SK-N-SH (cell line): ENCODE data around the gene GRB7. TPM values are rescaled to one million over a fixed set of nuclear protein-coding genes. Genes with fewer than 3 reads are reported as not detected.

Source experiments
- CTCF ChIA-PET: fragments of 300-600, 350-600 bp; formaldehyde crosslinking; extraction: SDS; loops from one replicate; lab custom pipeline; 2021; lab: Yijun Ruan, JAX
- POLR2A ChIA-PET: fragments of 350-600 bp; sonication (Branson Sonifier 250); formaldehyde crosslinking; extraction: SDS; loops from one replicate; lab custom pipeline; 2020; ENCODE audit warnings: antibody characterized with exemption, inconsistent platforms; lab: Yijun Ruan, JAX
- DNase-seq: peaks from one replicate; pipeline ENCODE4 v3.0.0; 2012
- H2AFZ ChIP-seq: fragments of 200-600 bp; sonication (generic); 2 replicates; pipeline ENCODE4 v1.8.1; 2016; ENCODE audit warnings: antibody characterized with exemption, mild to moderate bottlenecking, low read depth
- H3F3A ChIP-seq: fragments of 200-600 bp; sonication (generic); replicated peaks from 2 replicates; pipeline ENCODE3; 2016; ENCODE audit warnings: antibody characterized with exemption, mild to moderate bottlenecking; ENCODE audit not compliant: insufficient read depth
- H3K27ac ChIP-seq, 2 experiments: fragments of 200-500 bp in 1 of 2; fragments of 200-600 bp in 1 of 2; sonication (Bioruptor generic) in 1 of 2; sonication (generic), shearing (Covaris generic) in 1 of 2; 2 replicates each; pipeline versions ENCODE4 v1.5.1 to v1.6.1; 2014 to 2016; ENCODE audit warnings: low read depth in 2 of 2, inconsistent platforms in 1 of 2, low read length in 1 of 2, mild to moderate bottlenecking in 1 of 2, mixed read lengths in 1 of 2
- H3K27me3 ChIP-seq: fragments of 200-600 bp; sonication (generic), shearing (Covaris generic); 2 replicates; pipeline ENCODE4 v1.6.1; 2016; ENCODE audit warnings: mixed run types; ENCODE audit not compliant: insufficient read depth
- H3K36me3 ChIP-seq, 2 experiments: fragments of 200-500 bp in 1 of 2; fragments of 200-600 bp in 1 of 2; sonication (Bioruptor generic) in 1 of 2; sonication (generic) in 1 of 2; replicated peaks in 1 of 2; 2 replicates each; pipeline versions ENCODE3 to v1.5.1; 2014 to 2016; ENCODE audit warnings: low read length in 1 of 2, mild to moderate bottlenecking in 1 of 2; ENCODE audit not compliant: insufficient read depth in 2 of 2, control insufficient read depth in 1 of 2
- H3K4me1 ChIP-seq, 2 experiments: fragments of 200-500 bp in 1 of 2; fragments of 200-600 bp in 1 of 2; sonication (Bioruptor generic) in 1 of 2; sonication (generic), shearing (Covaris generic) in 1 of 2; 2 replicates each; pipeline versions ENCODE4 v1.5.1 to v1.6.1; 2014 to 2016; ENCODE audit warnings: low read depth in 1 of 2, low read length in 1 of 2, mixed run types in 1 of 2; ENCODE audit not compliant: insufficient read depth in 2 of 2, control insufficient read depth in 1 of 2
- H3K4me2 ChIP-seq: fragments of 200-600 bp; sonication (generic), shearing (Covaris generic); 2 replicates; pipeline ENCODE4 v1.6.1; 2017; ENCODE audit warnings: mixed run types
- H3K4me3 ChIP-seq, 2 experiments: fragments of 200-500 bp in 1 of 2; fragments of 200-600 bp in 1 of 2; sonication (Bioruptor generic) in 1 of 2; sonication (generic), shearing (Covaris generic) in 1 of 2; 2 replicates each; pipeline versions ENCODE4 v1.5.1 to v1.8.1; 2014 to 2016; ENCODE audit warnings: low read depth in 2 of 2, inconsistent platforms in 1 of 2, low read length in 1 of 2, mild to moderate bottlenecking in 1 of 2, mixed read lengths in 1 of 2, moderate library complexity in 1 of 2
- H3K79me2 ChIP-seq: fragments of 200-600 bp; sonication (generic); 2 replicates; pipeline ENCODE4 v1.8.1; 2017; ENCODE audit warnings: mild to moderate bottlenecking; ENCODE audit not compliant: insufficient read depth
- H3K9ac ChIP-seq: fragments of 200-600 bp; sonication (generic); 2 replicates; pipeline ENCODE4 v1.6.1; 2017; ENCODE audit warnings: mixed run types
- H3K9me2 ChIP-seq: fragments of 200-600 bp; sonication (generic); 2 replicates; pipeline ENCODE4 v1.6.1; 2017; ENCODE audit warnings: mixed run types
- H3K9me3 ChIP-seq: fragments of 200-600 bp; sonication (generic); 2 replicates; pipeline ENCODE4 v1.6.1; 2017; ENCODE audit warnings: mixed run types, mild to moderate bottlenecking, moderate library complexity
- H4K20me1 ChIP-seq: fragments of 200-600 bp; sonication (generic); 2 replicates; pipeline ENCODE4 v1.6.1; 2017; ENCODE audit warnings: mild to moderate bottlenecking, mixed run types; ENCODE audit not compliant: insufficient read depth
- CHD2 ChIP-seq: fragments of 150-350 bp; IDR thresholded peaks from 2 replicates; pipeline ENCODE4 v1.6.1; 2018; ENCODE audit warnings: low read length; ENCODE audit not compliant: partially characterized antibody
- EP300 ChIP-seq, 2 experiments: IDR thresholded peaks; 2 replicates each; pipeline versions ENCODE4 v1.4.0 to v1.6.1; 2012; ENCODE audit warnings: borderline replicate concordance in 1 of 2, low read depth in 1 of 2, low read length in 1 of 2
- EZH2phosphoT487 ChIP-seq: fragments of 200-600 bp; sonication (generic); IDR thresholded peaks from 2 replicates; pipeline ENCODE4 v1.6.1; 2017; ENCODE audit warnings: low read depth, mixed run types, mild to moderate bottlenecking, antibody characterized with exemption, moderate library complexity, borderline replicate concordance
- FOSL2 ChIP-seq: IDR thresholded peaks from 2 replicates; pipeline ENCODE4 v1.4.0; 2012; ENCODE audit warnings: low read depth, mild to moderate bottlenecking, moderate library complexity, borderline replicate concordance
- FOXJ3 ChIP-seq: sonication (generic); formaldehyde crosslinking; IDR thresholded peaks from 2 replicates; pipeline ENCODE4 v1.5.1; 2020; ENCODE audit warnings: mild to moderate bottlenecking, missing genetic modification reagents
- IRF3 ChIP-seq: fragments of 150-350 bp; IDR thresholded peaks from 2 replicates; pipeline ENCODE4 v1.6.1; 2016; ENCODE audit warnings: mild to moderate bottlenecking, low read depth, low read length
- JUND ChIP-seq: IDR thresholded peaks from 2 replicates; pipeline ENCODE4 v1.4.0; 2012
- MAX ChIP-seq: IDR thresholded peaks from 2 replicates; pipeline ENCODE4 v1.4.0; 2012; ENCODE audit warnings: low read depth
- NRF1 ChIP-seq: IDR thresholded peaks from 2 replicates; pipeline ENCODE4 v1.6.1; 2012; ENCODE audit warnings: low read depth, mild to moderate bottlenecking, low read length
- PBX3 ChIP-seq: IDR thresholded peaks from 2 replicates; pipeline ENCODE4; 2012
- POLR2AphosphoS5 ChIP-seq: IDR thresholded peaks from 2 replicates; pipeline ENCODE4 v1.6.1; 2012; ENCODE audit warnings: low read depth, low read length
- REST ChIP-seq: IDR thresholded peaks from 2 replicates; pipeline ENCODE4 v1.6.1; 2012; ENCODE audit warnings: mild to moderate bottlenecking, low read depth, low read length, moderate library complexity
- RFX5 ChIP-seq: IDR thresholded peaks from 2 replicates; pipeline ENCODE4 v1.6.1; 2012; ENCODE audit warnings: mild to moderate bottlenecking, improper control_type of control experiment, low read length
- RXRA ChIP-seq: IDR thresholded peaks from 2 replicates; pipeline ENCODE4 v1.4.0; 2012; ENCODE audit warnings: low read depth, mild to moderate bottlenecking, borderline replicate concordance
- TAF1 ChIP-seq: IDR thresholded peaks from 2 replicates; pipeline ENCODE4 v1.6.1; 2012; ENCODE audit warnings: low read depth, mild to moderate bottlenecking, low read length, moderate library complexity, borderline replicate concordance
- TCF12 ChIP-seq: IDR thresholded peaks from 2 replicates; pipeline ENCODE4 v1.4.0; 2012
- USF1 ChIP-seq: IDR thresholded peaks from 2 replicates; pipeline ENCODE4 v1.4.0; 2012; ENCODE audit warnings: low read depth, borderline replicate concordance
- USF2 ChIP-seq: fragments of 150-350 bp; IDR thresholded peaks from 2 replicates; pipeline ENCODE4 v1.6.1; 2017; ENCODE audit warnings: antibody characterized with exemption, low read length, low read depth, borderline replicate concordance
- YY1 ChIP-seq: IDR thresholded peaks from 2 replicates; pipeline ENCODE4 v1.4.0; 2012; ENCODE audit warnings: low read depth, mild to moderate bottlenecking
- ZBTB33 ChIP-seq: IDR thresholded peaks from 2 replicates; pipeline ENCODE4 v1.4.0; 2012; ENCODE audit warnings: low read depth, borderline replicate concordance
- polyA plus RNA-seq, 3 experiments: library from polyadenylated mRNA; depleted of rRNA; stranded (reverse); fragments of >200 nt; gene quantifications; 2 replicates each; pipeline ENCODE4 v1.2.3, GENCODE V29; 2012

The GRB7 gene
- polyA plus RNA-seq, 1 of the 3 experiments (the other 2 are of a cell fraction): not detected

- no peaks in the 10 kb centered on the region for H3K9me2 ChIP-seq
- H3K36me3 ChIP-seq: no peaks in the 10 kb centered on the region
- H3K9me3 ChIP-seq: no peaks in the 10 kb centered on the region
- H3K4me3 ChIP-seq: no peak overlapping the region
- peaks cover 92% of the 10 kb centered on the region for H3K27me3 ChIP-seq
- H3F3A ChIP-seq: no peaks in the 10 kb centered on the region
- H3K4me1 ChIP-seq: no peaks in the 10 kb centered on the region
- no peaks in the 10 kb centered on the region for H4K20me1 ChIP-seq
- TF ChIP-seq ZBTB33 (no peak), YY1 (no peak), MAX (no peak), POLR2AphosphoS5 (no peak), REST (no peak), FOXJ3 (no peak), NRF1 (no peak), USF1 (no peak), JUND (no peak), IRF3 (no peak), RXRA (no peak), RFX5 (no peak), FOSL2 (no peak), USF2 (no peak), CHD2 (no peak), TCF12 (no peak), PBX3 (no peak), EZH2phosphoT487 (no peak), TAF1 (no peak), EP300 (IDR thresholded peaks at IDR 0.05; ENCODE audit: borderline replicate concordance in 1 of 2, low read depth in 1 of 2, low read length in 1 of 2) (no peak)
- DNase-seq: no peak
- POLR2A ChIA-PET: no interaction called here
- no peaks in the 10 kb centered on the region for H3K79me2 ChIP-seq
- H2AFZ ChIP-seq: no peak overlapping the region; the same call in 1 of the 2 replicates
- CTCF ChIA-PET: interaction anchor here (1.0 to 1.6 kb wide), 3 partner anchors 9 to 156 kb away, joined by 3 to 4 read pairs (median 3); no protein-coding TSS in a partner anchor
- H3K9ac ChIP-seq: no peak overlapping the region
- H3K4me2 ChIP-seq: no peak overlapping the region
- no peak overlapping the region for H3K27ac ChIP-seq
These were observed 38.5 kb downstream of the GRB7 start for GRCh38 chr17:39776252-39776651.
